Vagina (tissue), 2 donors: ENCODE results near the gene MYLIP.

Experiments
- CTCF ChIP-seq, 3 experiments: fragments of 450-650 bp in 2 of 3; fragments of 200-600 bp in 1 of 3; sonication (generic) in 1 of 3; IDR thresholded peaks; one replicate each; pipeline ENCODE4 v1.5.1; 2017 to 2019; ENCODE audit warnings: antibody characterized with exemption in 3 of 3, mild to moderate bottlenecking in 2 of 3, moderate library complexity in 2 of 3
- POLR2A ChIP-seq, 2 donors: fragments of 450-650 bp; IDR thresholded peaks; one replicate each; pipeline ENCODE4 v1.6.1; 2017; ENCODE audit warnings: antibody characterized with exemption in 2 of 2, mild to moderate bottlenecking in 2 of 2, moderate library complexity in 2 of 2
- POLR2AphosphoS5 ChIP-seq, 2 donors: sonication (generic); formaldehyde crosslinking; IDR thresholded peaks; one replicate each; pipeline ENCODE4 v1.9.0; 2017; ENCODE audit warnings: antibody characterized with exemption in 2 of 2, mild to moderate bottlenecking in 2 of 2, low read depth in 1 of 2; ENCODE audit not compliant: insufficient read depth in 1 of 2

GRCh38 chr6:16088409-16088808 lies 40.5 kb upstream of the MYLIP start:
- TF ChIP-seq CTCF (IDR thresholded peaks at IDR 0.05) (no peak), POLR2A (IDR thresholded peaks at IDR 0.05) (no peak), POLR2AphosphoS5 (IDR thresholded peaks at IDR 0.05; ENCODE audit: insufficient read depth in 1 of 2, low read depth in 1 of 2) (no peak)
